NCI-H2107 treated with DMSO at 0.1 percent for 48 hours (cell line): ENCODE results near the gene KDM4C.
"Not testable (repeated sequence)": the region's sequence is repeated elsewhere in the genome, so short reads cannot be mapped to it uniquely, and the experiment has no call there.

Experiments used
- DNase-seq: peaks from one replicate; lab custom pipeline; 2025; ENCODE audit not compliant: unreplicated experiment; lab: John Stamatoyannopoulos, UW

Gene KDM4C

DNA sequence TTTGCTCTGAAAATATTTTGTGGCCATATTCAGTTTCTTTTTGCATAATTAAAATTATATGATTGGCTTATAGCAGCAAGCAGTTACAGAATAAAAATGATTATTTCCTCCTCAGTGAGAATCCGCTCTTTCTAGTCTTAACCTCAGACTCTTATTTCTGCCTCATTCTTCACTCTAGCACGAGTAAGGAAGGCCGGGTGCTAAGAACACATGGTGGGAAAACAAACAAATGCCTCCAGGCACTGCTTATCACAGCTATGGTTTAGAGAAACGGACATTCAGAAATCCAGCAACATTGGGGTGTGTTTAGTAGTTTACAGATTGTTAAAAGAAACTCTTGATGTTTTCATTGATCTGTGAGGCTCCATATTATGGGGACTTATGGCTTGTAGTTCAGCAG is 168.7 kb downstream of the KDM4C start:
- DNase-seq = no peak

DNA sequence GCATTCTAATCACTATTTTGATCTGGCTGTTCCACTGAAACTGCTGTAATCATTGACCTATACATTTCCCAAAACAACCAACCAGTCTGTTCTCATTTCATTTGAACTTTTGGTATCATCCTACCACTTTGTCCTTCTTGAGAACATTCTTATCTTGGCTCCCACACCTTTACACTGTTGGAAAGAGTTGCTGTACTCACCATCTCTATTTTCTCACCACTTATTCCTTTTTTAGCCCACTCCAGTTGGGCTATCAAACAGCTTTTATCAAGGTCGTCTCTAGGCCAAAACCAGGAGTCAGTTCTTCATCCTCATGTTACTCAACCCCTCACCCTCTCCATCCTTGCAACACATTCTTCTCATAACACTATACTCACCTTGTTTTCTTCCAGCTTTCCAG is 170.1 kb downstream of the KDM4C start:
- DNase-seq = no peak

DNA sequence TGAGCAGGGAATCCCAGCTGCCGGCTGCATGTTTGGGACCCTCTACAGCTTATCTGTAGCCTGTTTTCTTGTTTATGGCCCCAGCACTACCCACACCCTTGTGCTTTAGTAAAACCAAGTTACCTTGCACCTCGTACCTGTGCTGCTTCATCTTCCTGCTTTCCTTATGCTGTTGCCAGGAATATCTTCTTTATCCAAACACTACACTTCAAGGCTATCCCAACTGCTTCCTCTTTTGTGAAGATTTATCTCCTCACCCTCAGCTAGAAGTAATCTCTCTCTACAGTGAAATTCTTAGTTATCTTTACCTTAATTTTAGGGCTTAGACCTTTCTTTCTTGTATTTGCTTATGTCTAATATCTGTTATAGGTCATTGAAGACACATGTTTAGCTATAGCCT is 171.1 kb downstream of the KDM4C start:
- DNase-seq = no peak

DNA sequence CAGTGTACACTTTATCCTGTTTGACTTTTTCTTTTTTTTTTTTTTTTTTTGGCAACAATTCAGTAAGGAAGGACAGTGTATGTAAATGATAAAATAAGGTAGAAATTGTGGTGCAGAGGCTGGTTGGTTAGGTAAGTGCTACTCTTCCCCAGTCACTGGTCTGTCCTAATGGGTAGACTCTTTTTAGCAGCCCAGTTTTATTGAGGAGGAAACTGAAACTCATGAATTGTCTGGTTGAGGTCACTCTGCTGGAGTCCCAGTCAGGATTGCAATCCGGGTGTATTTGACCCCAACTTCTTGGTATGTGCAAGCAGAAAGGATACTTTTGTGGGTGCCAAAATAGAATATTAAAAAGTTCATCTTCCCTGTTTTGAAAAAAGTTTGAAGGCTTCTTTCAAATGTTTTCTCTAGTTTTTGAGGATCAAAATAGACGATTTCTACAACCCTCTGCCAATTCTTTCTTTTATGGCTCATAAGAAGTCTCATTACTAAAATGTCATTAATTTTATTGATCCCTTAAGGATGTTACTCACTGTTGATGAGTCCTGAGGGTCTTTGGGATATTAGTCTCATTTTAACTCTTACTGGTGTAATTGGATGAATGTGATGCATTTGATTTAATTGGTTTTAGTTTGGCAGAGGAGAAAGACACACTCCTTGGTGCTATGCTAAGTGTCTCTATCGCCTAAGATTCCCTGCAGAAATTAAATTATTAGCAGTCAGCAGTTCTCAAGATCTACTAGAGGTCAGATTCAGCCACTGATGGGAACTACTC is 171.9 kb downstream of the KDM4C start:
- no peak for DNase-seq

DNA sequence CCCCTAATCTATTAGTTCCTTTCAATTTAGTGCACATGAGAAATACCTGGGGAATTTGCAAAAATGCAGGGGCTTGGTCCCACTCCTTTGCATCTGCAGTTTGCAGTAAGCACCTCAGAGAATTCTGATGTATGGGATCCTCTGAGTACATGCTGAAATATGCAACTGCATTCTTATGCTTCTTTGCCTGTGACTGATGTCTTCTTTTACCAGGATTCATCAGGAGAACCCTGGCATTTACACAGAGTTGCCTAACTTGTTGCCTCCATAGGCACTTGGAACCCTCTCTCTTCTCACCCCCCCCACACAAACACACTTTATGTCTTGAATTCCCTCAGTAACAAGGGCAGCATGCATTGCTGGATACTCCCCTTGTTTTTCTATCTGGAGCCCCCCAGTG is 173.1 kb downstream of the KDM4C start:
- no peak for DNase-seq

DNA sequence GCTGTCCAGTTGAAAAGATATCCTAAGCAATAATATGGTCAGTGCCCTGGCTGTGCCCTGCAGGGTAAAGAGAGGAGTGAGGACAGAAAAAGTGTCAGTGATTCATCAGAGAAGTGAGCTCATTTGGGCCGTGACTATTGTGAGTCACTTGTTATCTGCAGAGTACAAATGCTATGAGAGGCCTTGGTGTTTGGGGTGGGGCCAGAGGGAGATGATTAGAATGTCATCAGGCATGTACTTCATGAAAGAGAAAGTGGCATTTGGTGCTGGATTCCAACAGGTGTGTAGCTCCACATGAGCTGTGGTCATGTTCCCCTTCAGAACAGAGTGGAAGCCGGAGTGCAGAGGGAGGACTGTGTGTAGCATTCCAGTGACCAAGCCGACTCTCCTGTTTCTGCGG is 174.1 kb downstream of the KDM4C start:
- no peak for DNase-seq

DNA sequence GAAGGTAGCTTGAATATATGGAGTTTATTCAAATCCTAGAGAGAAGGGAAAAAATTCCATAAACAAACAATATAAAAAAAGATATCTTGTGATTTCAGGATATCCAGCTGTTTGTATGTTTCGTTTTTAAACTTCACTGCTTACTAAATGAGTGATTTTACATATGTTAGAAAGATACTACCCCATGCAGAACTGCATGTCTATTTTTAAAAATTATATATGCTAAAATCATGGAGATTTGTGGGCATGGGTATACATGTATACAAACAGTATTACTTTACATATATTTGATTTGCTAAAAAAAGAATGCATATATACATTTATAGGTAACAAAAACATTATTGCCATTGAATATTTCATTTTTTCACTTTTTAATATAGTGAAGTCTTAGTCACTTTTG is 178.3 kb downstream of the KDM4C start:
- DNase-seq = no peak

DNA sequence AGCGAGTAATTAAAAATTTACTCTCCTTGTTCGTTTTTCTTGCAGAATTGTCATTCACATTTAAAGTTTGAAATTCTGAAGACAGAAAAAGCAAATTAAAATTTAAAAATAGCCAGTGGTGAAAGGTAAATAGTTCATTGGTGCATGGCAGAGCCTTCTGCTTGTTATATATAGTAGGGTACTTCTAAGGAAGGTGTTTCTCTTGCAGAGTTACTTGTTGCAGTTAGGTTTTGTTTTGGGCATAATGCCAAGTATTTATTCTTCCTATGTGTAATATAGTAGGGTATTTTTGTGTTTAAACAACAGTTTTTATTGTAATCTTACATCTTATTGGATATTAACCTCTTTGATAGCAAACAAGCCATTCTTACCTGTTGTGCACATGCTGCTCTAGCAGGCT is 179.4 kb downstream of the KDM4C start:
- no peak for DNase-seq

DNA sequence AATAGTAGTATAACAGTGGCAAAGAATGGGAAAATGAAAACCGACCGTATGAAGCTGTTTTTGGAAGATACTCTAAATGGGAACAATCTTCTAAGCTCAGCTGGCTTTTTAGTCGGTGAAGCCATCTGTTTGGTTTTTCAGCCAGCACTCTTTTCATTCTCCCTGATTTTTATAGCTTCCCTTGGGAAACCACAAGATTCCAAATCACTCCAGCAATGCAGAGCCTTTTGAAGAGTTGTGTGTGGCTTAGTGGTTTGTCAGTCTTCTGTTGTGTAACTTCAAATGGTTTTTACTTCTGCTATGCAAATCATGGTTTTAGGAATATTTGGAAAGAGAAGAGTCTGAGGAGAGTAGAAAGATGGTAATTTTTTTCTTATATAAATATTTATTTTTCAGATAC is 180.7 kb downstream of the KDM4C start:
- DNase-seq = peak; percentile 61

DNA sequence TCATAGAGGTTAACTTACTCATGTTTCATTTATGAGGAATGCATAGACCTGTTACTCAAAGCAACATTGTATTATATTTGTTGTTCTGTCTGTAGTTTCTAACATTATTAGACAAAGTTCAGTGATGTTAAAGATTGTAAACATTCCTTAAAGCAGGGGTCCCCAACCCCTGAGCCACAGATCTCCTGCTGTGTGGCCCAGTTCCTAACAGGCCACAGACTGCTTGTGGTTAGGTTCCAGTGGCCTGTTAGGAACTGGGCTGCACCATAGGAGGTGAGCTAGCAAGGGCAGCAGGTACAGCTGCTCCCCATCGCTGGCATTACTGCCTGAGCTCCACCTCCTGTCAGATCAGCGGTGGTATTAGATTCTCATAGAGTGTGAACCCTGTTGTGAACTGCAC is 181.1 kb downstream of the KDM4C start:
- DNase-seq = no peak

DNA sequence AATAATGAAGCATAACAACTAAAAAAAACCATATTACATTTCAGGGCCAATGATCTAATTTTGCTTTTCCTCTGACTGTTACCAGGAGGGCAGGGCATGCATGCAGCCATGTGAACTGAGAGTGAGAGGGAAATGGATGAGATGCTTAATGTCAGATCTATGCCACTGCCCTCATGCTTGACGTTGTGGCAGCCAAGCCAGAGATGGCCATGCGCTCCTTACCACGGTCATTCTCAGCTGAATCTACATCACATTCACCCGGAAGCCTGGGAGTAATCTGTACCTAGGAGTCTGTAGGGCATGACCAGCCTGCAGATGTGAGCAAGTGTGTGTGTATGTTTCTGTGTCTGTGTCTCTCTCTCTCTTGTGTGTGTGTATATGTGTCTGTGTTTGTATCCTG is 183.7 kb downstream of the KDM4C start:
- DNase-seq = no peak

DNA sequence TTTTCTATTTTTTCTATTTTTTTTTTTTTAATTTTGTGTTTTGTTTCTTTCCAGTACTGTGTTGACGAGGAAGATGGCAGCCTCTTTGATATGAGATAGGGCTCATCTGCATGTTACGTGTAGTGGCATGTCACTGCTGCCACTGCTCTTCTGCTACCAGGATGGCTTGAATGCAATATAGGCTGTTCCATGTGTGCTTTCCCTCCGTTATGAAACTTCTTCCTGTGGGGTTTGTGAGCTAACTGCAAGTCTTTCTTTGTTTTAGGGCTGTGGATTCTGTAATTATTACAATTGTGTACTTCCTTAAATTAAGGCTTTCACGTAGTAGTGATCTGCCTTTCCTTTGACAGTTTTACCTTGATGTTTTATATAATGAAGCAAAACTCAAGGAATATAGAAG is 184.6 kb downstream of the KDM4C start:
- DNase-seq = no peak

DNA sequence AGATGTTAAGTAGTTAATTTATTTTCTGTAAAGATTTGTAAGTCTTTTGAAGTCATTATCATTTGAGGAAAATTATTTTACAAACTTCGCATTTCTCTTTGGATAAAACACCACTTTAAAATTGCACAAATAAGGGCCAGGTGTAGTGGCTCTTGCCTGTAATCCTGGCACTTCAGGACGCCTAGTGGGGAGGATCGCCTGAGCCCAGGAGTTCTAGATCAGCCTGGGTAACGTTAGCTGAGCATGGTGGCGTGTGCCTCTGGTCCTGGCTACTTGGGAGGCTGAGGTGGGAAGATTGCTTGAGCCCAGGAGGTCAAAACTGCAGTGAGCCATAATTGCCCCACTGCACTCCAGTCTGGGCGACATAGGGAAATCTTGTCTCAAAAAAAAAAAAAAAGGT is 185.5 kb downstream of the KDM4C start:
- DNase-seq = no peak

DNA sequence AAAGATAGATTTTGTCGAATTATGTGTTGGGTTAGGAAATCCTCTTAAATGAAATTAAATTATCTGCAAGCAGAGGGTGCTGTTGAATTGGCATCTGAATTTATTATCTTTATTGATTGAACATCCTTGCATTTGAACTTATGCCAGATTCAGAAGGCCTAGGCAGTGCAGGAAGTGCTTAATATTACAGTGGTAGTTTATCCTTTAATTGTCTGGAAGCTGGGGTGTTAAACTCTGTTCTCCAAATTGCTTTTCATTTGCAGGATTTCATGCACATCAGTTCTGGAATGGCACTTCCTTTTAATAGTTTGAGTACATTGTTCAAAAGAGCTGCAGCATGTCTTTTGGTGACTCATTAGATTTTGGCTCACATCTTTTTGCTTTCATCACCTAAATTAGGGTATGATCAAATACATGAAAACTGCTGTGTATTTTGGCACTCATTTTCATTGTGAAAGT is 186.3 kb downstream of the KDM4C start:
- peak; percentile 56 for DNase-seq

DNA sequence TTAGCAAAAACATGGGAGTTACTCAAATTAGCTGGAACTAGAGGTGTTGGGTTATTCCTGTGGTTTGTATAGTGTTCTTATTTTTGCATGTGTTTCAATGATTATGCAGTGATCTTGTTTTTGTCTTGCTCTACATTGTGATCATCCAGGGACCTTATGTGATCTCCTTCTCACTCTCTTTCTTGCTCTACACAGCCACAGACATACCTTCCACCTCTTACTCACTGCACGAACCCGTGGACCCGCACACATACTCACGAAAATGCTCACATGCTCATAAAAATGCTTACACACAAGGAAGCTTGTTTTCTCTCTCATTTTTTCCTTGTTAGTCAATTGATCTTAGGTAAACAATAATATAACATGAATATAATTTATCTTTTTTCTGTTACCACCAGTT is 187.1 kb downstream of the KDM4C start:
- no peak for DNase-seq

DNA sequence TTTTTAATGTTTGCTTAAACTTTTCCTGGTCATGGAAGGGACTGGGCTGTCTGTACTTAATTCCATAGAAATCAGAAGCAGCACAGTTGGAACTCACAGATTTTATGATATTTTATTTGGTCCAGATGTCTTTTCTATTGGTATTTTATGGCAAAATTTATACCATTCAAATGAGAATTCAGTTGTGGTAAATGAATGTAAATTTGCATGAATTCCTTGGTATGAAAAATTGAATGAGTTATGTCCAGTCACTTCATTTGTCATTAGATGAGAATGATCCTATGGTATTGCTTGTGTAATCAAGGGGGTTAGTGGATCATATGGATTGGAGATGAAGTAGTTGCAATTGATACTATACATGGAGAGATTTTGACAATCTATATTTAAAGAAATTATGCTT is 188.0 kb downstream of the KDM4C start:
- no peak for DNase-seq

DNA sequence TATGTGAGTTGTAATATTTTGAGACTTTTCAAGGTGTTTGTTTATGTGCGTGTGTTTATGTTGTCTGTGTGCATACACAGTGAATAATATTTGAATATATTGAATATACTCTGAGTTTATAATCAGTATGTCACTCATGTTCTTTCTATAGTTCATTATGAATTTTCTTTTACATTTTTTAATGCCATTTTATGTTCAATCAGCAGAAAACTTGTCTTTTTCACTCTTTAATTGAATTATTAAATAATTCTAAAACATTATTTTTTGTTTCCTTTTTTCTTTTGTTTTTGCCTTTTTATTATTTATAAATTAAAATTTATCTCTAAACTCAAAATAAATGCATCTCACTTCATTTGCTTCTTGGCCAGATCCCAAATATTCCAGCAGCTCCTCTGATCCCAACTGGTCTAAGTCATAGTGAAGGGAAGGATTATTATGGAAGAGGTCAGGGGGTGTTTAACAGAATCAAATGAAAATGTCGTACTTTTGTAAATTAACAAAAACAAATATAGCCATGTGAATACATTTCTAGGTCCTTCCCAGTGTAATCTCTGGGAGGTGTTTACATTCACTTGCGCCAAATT is 188.9 kb downstream of the KDM4C start:
- DNase-seq = no peak

DNA sequence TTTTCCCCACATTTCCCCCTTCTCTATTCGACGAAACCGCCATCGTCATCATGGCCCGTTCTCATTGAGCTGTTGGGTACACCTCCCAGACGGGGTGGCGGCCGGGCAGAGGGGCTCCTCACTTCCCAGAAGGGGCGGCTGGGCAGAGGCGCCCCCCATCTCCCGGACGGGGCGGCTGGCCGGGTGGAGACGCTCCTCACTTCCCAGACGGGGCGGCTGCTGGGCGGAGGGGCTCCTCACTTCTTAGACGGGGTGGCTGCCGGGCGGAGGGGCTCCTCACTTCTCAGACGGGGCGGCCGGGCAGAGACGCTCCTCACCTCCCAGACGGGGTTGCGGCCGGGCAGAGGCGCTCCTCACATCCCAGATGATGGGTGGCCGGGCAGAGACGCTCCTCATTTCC is 191.1 kb downstream of the KDM4C start:
- not testable (repeated sequence) for DNase-seq

DNA sequence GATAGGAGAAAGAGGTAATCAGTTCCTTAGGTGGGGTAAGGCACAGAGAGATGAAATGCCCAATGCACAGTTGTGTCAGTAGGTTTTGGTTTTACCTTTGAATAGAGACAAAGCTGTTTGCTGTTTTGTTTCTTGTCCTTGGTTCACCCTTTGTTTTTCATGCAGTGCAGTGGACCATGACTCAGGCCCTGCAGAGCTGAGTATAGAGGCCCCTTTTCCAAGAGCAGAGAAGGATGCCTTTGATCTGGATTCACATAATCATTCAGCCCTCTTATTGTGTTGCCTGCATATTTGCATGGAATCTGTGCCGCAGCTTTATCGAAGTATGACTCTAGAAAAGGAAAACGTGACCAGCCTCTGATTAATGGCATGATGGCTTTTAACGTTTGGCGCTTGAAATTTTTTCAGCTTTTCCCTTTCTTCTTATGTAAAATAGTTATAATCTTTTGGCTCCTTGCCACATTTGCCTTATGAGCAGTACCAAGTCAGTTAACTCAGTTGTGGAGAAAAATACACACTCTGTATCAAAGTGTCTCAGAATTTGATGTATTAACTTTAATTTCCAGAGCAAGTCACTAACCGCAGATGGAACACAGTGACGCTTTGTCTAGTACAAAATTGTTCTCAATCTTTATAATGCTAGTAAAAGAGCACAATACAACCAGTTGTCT is 197.6 kb downstream of the KDM4C start:
- DNase-seq = peak; percentile 57

DNA sequence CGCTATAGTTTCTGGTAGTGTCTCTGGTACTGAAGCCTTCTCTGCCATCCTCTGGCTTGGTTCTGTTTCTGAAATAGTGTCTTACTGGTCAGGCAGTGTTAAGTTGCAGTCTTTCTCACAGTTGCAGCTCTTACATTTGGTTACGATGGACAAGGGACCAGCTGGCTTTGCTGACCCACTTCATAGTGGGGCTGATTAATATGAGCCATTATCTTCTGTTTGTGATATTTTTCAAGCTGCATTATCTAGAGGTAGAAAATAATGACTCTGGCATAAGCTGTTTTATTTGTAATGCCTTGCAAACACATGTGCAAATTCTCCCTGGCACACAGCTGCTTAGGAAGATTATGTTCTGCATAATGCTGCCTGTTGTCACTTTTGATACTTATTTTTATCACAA is 199.1 kb downstream of the KDM4C start:
- DNase-seq = no peak

DNA sequence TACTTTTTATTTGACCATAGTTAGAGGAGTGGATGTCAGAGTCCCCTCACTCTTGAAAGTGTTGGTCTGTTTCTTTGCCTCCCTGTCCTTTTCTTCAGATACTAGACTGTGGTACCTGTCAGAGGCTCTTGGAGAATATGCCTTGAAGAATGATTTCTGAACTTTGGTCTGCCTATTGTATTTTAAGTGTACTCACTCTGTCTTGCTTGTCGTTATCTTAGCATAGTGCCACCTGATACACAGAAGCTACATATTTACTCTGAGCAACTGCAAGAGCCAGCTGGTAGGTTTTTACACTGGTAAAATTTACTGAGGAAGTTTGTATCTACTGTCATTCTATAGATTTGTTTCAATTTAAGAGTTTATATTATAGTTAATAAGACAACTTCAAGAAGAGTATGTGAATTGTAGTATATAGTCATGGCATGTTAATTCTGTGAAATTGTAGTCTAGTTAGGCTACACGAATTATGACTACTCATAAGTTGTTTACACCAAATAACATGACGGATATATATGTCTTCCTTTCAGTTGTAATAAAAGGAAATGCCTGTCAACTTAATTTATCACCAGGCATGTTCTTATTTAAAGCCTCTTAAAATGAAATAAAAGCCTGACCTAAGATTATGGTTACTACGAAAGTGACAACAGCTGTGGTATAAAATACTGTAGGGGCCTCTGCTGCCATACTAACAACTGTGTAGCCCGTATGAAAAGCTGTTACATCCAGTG is 201.7 kb downstream of the KDM4C start:
- no peak for DNase-seq

DNA sequence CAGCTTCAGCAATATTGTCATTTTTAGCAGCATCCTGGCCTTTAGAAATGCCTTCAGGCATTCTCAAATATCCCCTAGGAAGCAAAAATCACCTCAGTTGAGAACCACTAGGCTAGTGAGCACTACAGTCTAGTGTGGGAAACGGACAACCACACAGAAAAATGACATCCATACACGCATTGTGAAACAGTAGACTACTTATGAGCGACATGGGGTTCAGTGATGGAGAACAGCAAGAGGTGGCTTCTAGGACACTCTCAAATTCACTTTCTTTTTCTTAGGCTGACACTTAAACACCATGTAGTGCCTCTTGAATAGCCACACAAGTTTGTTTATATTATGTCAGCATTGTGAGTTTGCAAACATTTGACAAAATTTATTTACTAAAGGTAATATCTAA is 203.0 kb downstream of the KDM4C start:
- no peak for DNase-seq
